GM23338 (cell line): ENCODE data around the gene SLC9A9.

Experiments used
- CREB1 ChIP-seq: fragments of 250-450 bp; sonication (Bioruptor Pico); IDR thresholded peaks from 2 replicates; pipeline ENCODE4 v1.5.0; 2020; ENCODE audit warnings: low read depth, mild to moderate bottlenecking, moderate library complexity
- ETS1 ChIP-seq: IDR thresholded peaks from 2 replicates; pipeline ENCODE4 v1.6.1; 2016; ENCODE audit warnings: antibody characterized with exemption
- EZH2 ChIP-seq: fragments of 200-600 bp; sonication (generic); IDR thresholded peaks from one replicate; pipeline ENCODE4 v1.8.0; 2017; ENCODE audit warnings: antibody characterized with exemption, mild to moderate bottlenecking, low read depth; ENCODE audit not compliant: unreplicated experiment
- EZH2phosphoT487 ChIP-seq: fragments of 200-600 bp; sonication (generic); IDR thresholded peaks from one replicate; pipeline ENCODE4 v1.8.1; 2018; ENCODE audit warnings: antibody characterized with exemption; ENCODE audit not compliant: unreplicated experiment
- JUNB ChIP-seq: IDR thresholded peaks from one replicate; pipeline ENCODE4 v1.6.1; 2016; ENCODE audit warnings: antibody characterized with exemption; ENCODE audit not compliant: unreplicated experiment
- NANOG ChIP-seq: IDR thresholded peaks from 2 replicates; pipeline ENCODE4 v1.6.1; 2016; ENCODE audit warnings: antibody characterized with exemption, borderline replicate concordance
- POLR2AphosphoS5 ChIP-seq: IDR thresholded peaks from 2 replicates; pipeline ENCODE4 v1.6.1; 2016; ENCODE audit warnings: antibody characterized with exemption, low read depth
- STAT1 ChIP-seq: IDR thresholded peaks from one replicate; pipeline ENCODE4 v1.6.1; 2016; ENCODE audit warnings: antibody characterized with exemption; ENCODE audit not compliant: unreplicated experiment
- ZNF331 ChIP-seq: fragments of 250-450 bp; sonication (Bioruptor Pico); IDR thresholded peaks from 2 replicates; pipeline ENCODE4 v1.5.0; 2020; ENCODE audit warnings: low read depth, mild to moderate bottlenecking, moderate library complexity
- TF ChIP-seq, protein P1 (sequence below), 2 experiments: fragments of 200-600 bp in 1 of 2; sonication (generic) in 1 of 2; conservative IDR thresholded peaks; 2 replicates each; pipeline versions ENCODE4 v1.5.1 to v1.6.1; 2016 to 2017; ENCODE audit warnings: antibody characterized with exemption in 2 of 2, low read depth in 2 of 2, mild to moderate bottlenecking in 2 of 2, moderate library complexity in 1 of 2
- TF ChIP-seq, protein P2 (sequence below): IDR thresholded peaks from one replicate; pipeline ENCODE4 v1.6.1; 2018; ENCODE audit warnings: antibody characterized with exemption; ENCODE audit not compliant: unreplicated experiment

DNA sequence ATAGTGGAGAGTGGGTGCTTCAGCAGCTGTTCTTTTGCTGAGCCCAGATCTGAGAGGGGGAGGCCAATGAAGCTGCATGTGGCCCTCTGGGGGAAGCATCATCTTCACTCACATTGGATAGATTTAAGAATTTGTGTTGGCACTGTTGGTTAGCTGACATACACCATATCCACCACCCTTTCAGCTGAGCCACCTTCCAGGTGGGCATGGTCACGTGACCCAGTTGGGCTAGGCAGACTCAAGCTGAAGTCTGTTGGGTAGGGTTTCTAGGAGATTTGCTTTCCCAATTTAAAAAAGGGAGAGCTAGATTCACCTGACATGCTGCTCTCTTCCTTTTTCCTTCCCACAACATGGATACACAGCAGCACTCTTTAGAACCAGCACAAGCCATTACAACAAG is 417.7 kb downstream of the SLC9A9 start:
- TF ChIP-seq, protein P1, sequence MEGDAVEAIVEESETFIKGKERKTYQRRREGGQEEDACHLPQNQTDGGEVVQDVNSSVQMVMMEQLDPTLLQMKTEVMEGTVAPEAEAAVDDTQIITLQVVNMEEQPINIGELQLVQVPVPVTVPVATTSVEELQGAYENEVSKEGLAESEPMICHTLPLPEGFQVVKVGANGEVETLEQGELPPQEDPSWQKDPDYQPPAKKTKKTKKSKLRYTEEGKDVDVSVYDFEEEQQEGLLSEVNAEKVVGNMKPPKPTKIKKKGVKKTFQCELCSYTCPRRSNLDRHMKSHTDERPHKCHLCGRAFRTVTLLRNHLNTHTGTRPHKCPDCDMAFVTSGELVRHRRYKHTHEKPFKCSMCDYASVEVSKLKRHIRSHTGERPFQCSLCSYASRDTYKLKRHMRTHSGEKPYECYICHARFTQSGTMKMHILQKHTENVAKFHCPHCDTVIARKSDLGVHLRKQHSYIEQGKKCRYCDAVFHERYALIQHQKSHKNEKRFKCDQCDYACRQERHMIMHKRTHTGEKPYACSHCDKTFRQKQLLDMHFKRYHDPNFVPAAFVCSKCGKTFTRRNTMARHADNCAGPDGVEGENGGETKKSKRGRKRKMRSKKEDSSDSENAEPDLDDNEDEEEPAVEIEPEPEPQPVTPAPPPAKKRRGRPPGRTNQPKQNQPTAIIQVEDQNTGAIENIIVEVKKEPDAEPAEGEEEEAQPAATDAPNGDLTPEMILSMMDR (conservative IDR thresholded peaks at IDR 0.05; ENCODE audit: low read depth in 2 of 2) = no peak
- TF ChIP-seq, protein P2, sequence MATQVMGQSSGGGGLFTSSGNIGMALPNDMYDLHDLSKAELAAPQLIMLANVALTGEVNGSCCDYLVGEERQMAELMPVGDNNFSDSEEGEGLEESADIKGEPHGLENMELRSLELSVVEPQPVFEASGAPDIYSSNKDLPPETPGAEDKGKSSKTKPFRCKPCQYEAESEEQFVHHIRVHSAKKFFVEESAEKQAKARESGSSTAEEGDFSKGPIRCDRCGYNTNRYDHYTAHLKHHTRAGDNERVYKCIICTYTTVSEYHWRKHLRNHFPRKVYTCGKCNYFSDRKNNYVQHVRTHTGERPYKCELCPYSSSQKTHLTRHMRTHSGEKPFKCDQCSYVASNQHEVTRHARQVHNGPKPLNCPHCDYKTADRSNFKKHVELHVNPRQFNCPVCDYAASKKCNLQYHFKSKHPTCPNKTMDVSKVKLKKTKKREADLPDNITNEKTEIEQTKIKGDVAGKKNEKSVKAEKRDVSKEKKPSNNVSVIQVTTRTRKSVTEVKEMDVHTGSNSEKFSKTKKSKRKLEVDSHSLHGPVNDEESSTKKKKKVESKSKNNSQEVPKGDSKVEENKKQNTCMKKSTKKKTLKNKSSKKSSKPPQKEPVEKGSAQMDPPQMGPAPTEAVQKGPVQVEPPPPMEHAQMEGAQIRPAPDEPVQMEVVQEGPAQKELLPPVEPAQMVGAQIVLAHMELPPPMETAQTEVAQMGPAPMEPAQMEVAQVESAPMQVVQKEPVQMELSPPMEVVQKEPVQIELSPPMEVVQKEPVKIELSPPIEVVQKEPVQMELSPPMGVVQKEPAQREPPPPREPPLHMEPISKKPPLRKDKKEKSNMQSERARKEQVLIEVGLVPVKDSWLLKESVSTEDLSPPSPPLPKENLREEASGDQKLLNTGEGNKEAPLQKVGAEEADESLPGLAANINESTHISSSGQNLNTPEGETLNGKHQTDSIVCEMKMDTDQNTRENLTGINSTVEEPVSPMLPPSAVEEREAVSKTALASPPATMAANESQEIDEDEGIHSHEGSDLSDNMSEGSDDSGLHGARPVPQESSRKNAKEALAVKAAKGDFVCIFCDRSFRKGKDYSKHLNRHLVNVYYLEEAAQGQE = no peak
- no peak for TF ChIP-seq EZH2phosphoT487
- TF ChIP-seq POLR2AphosphoS5 = no peak
- no peak for TF ChIP-seq CREB1
- TF ChIP-seq EZH2 = no peak
- no peak for TF ChIP-seq JUNB
- TF ChIP-seq ETS1 = no peak
- no peak for TF ChIP-seq STAT1
- TF ChIP-seq ZNF331 (CRISPR knock-in tag) = no peak
- TF ChIP-seq NANOG = no peak
